GM18520 (cell line): ENCODE results near the gene MEF2A.
"Not testable (repeated sequence)": the region's sequence is repeated elsewhere in the genome, so short reads cannot be mapped to it uniquely, and the experiment has no call there.

Source experiments
- ATAC-seq: cut with Tn5 transposase; IDR thresholded peaks from one replicate; pipeline ENCODE4 v1.9.1; 2021; ENCODE audit not compliant: unreplicated experiment

Gene MEF2A

GRCh38 chr15:99727330-99727729 lies 161.5 kb downstream of the MEF2A start:
- no peak for ATAC-seq

DNA sequence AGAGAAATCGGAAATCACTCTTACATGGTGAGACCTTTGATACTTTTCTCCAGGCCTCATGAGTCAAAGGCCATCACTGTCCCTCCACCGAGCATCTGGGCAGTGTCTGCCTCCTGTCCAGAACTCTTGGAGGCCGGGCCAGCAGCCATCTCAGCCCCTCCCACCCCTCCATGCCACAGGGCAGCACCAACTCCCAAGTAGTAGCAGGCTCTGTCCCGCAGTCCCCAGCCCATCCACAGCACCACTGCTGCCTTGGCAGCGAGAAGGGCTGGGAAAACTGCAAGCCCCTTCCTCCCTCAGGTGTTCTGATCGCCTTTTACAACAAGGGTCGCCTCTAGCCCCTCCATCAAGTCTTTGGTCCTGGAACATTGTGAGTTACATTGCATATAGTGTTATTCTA lies 161.9 kb downstream of the MEF2A start:
- no peak for ATAC-seq

DNA sequence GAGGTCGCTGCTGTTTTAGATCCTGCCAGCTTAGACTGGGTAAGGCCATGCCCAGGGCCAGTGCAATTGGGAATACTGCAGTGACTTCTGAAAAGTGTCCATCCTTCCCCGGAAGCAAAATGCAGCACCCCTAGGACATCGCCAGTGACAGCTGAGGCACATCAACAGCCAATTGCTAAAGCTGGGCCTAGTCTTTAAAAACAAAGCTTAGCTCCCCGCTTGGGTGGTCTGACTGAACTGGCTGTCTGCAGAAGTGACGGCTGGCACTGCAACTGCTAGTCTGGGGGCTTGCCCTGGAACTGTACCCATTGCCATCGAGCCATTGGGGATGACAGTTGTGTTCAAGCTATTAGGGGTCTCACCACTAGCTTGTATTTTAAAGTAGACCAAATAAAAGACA lies 163.1 kb downstream of the MEF2A start:
- no peak for ATAC-seq

GRCh38 chr15:99729327-99729726 lies 163.5 kb downstream of the MEF2A start:
- no peak for ATAC-seq

- no peak for ATAC-seq
Measured at GRCh38 chr15:99729920-99730319, 164.1 kb downstream of the MEF2A start.

DNA sequence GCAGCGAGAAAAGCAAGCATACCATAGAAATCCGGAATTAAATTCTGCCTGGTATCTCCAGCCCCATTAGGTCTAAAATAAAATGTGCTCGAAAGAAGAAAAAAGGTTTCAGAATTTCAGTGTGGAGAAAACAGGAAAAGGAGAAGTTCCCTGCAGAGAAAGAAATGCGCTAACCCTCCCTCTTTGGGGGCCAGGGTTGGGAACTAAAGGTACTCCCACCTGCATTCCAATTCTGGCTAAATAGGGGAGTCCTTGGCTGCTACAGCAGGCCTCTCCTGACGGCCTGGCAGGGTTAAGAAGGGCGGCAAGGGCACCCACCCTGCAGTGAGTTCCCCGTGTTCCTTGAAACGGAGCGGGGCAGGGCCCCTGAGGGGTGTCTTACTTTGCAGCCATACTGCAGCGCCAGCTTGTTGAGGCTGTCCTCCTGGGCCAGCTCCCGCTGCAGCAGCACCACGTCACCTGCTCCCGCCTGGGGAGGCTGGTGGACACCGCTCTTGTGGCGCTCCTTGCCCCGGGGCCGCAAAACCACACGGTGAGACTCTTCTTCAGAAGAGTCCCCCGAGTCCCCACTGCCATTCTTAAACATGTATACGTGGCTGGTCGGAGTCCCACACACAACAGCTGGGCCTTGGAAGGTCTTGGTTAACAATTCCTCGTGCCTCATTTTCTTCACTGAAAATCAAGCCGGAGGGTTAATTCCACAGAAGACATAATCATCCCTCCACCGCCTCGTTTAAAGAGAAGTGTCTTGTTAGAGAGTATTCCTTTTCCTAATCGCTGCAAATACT lies 165.7 kb downstream of the MEF2A start:
- ATAC-seq = no peak

GRCh38 chr15:99732124-99732750 lies 166.5 kb downstream of the MEF2A start:
- ATAC-seq = no peak

DNA sequence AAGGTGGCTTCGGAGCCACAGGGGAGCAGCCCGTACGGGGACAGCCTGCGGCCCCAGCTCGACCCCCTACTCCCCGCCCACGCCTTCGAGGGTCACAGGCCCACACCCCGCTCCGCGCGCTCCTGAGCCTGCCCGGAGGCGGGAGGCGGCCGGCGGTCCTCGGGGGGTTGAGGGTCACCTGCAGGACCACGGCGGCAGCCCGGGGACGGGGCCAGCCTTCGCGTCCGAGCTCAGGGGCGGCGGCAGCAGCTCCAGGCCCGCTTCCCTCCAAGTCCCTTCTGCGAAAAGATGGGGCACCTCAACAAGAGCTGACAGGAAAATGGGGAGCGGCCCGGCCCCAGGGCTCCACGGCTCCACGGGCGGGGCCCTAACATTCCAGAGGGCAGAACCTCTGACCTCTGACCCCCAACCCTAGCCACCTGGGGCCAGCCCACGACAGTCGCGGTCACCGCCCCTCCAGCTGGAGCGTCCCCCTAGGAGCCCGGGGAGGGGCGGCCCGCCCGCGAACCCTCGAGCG lies 167.0 kb downstream of the MEF2A start:
- ATAC-seq = no peak

- peak; percentile 98 for ATAC-seq
Measured at GRCh38 chr15:99733268-99734039, 167.7 kb downstream of the MEF2A start, which contains the start of gene LYSMD4. TSS of gene LYSMD4 (minus strand) at chr15:99733437. CDS start at chr15:99731999, 1,438 bp downstream.

DNA sequence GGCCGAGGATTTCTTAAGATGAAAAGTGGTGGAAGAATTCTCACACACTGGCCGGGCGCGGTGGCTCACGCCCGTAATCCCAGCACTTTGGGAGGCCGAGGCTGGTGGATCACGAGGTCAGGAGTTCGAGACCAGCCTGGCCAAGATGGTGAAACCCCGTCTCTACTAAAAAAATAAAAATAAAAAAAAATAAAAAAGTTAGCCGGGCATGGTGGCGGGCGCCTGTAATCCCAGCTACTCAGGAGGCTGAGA lies 168.2 kb downstream of the MEF2A start:
- ATAC-seq = not testable (repeated sequence)

DNA sequence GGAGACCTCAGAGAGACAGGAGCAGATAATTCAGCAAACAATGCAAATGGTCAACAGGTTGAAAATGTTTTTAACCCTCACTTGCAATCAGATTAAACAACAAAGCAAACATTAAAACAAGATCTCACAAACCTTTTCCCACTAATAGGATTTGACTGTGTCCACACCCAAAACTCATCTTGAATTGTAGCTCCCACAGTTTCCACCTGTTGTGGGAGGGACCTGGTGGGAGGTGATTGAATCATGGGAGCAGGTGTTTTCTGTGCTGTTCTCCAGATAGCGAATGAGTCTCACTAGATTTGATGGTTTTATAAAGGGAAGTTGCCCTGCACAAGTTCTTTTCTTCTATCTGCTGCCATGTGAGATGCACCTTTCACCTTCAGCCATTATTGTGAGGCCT lies 168.8 kb downstream of the MEF2A start:
- ATAC-seq = no peak

DNA sequence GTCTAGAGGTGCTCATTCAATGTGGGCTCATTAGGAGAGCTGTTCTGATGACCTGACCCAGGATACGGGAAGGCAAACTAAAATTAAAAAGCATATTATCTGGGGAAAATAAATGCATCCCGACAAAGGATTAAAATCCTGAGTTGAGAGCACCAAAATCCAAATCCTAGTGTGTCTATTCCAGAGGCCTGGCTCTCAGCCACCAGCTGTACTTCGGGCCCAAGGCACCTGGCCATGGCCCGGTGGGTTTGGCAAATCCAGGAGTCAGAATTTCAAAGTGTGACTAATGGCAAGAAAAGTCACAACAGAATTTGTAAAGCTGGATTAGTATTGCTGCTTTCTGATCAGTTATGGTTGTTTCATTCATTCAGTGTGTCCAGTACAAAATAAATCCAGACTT lies 170.1 kb downstream of the MEF2A start:
- no peak for ATAC-seq

- ATAC-seq = no peak
Measured at GRCh38 chr15:99736702-99737101, 170.9 kb downstream of the MEF2A start.

DNA sequence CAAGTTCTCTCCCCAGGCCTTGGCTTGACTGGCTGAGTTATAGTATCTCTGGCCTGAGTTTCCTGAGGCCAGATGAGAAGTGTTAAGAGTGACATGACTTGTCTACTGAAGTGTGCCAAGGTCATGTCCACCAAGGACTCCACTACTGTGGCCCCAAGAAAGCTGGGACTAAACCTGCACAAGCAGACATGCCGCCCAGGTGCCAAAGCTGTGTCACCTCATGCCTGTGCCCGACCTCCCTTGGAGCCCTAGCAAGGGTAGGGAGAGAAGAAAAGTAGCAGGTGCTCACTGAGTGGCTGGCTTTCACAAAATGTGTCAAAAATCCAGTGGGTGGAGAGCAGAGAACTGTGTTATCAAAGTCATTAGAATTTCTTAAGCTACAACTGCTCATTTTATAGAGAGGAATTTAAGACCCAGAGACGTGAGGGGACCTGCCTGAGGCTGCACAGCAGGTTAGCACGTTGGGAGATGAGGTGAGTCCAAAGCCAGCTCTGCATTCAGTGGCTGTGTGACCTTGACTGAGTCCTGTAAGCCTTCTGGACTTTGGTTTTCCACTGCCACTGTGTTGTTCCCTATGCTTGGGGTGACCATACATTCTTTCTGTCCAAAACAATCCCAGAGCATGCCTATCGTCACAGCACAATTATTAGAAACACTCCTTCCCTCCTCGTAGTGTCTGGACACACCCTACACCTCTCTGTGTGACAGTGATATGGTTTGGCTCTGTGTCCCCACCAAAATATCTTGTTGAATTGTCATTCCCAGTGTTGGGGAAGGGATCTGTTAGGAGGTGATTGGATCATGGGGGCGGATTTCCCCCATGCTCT lies 172.4 kb downstream of the MEF2A start:
- ATAC-seq = no peak

- no peak for ATAC-seq
Measured at GRCh38 chr15:99741835-99742234, 176.1 kb downstream of the MEF2A start.

DNA sequence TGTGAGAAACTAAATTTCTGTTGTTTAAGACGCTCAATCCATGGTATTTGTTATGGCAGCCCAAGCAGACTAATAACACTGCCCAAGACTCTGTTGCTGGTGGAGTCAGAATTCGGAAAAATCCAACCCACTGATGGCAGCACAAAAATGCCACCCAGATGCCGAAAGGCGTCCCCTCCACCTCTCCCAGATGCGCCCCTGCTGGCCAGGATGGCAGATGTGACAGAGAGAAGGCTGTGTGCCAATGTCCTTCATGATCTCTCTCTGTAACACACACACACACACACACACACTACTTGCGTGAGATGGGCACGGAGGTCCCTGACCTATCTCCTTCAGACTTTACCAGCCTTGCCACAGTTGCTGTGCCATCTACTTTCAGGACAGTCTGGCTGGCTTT lies 178.4 kb downstream of the MEF2A start:
- no peak for ATAC-seq

GRCh38 chr15:99745370-99746086 lies 179.7 kb downstream of the MEF2A start:
- no peak for ATAC-seq

- ATAC-seq = no peak
Measured at GRCh38 chr15:99749386-99749785, 183.6 kb downstream of the MEF2A start.

DNA sequence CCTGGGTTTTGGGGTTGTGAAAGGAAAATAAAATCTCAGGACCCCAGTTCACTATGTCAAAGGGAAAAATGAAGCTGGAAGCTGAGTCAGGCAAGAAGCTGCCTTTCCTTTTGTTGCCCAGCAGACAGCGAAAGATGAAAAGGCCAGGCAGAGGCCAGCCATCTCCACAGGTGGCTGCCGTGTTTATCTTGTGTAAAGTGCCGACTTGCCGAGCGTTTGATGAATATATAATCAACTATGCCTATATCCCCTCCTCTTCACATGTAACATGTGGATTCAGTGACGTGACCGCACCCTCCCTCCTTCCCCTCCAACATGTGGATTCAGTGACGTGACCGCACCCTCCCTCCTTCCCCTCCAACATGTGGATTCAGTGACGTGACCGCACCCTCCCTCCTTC lies 184.5 kb downstream of the MEF2A start:
- ATAC-seq = not testable (repeated sequence)

- no peak for ATAC-seq
Measured at GRCh38 chr15:99752556-99752955, 186.8 kb downstream of the MEF2A start.
